ENCODE results near the gene TTLL7.

- TF ChIP-seq CTCF (IDR thresholded peaks at IDR 0.05) (no peak), POLR2A (IDR thresholded peaks at IDR 0.05) (no peak), POLR2AphosphoS5 (IDR thresholded peaks at IDR 0.05; ENCODE audit: insufficient read depth in 1 of 2, low read depth in 1 of 2) (no peak)
Observed at GRCh38 chr1:83889707-83890106, 109.2 kb downstream of the TTLL7 start.

Data from vagina (tissue), 2 donors.